ENCODE measurements around the gene OXGR1.

The OXGR1 gene

GRCh38 chr13:96960379-96960778 is 33.9 kb downstream of the OXGR1 start:
- Histone ChIP-seq H3K36me3 (replicated peaks; ENCODE audit: insufficient read depth, low read length) (no peaks in the 10 kb centered on the region), H3K27me3 (replicated peaks; ENCODE audit: insufficient read depth, low read length) (no peaks in the 10 kb centered on the region), H3K79me2 (ENCODE audit: low read length) (no peaks in the 10 kb centered on the region), H3K4me2 (ENCODE audit: low read depth, low read length) (no peak overlapping the region), H3K9ac (ENCODE audit: low read length) (no peak overlapping the region), H3K27ac (ENCODE audit: low read length) (no peak overlapping the region), H3K9me2 (replicated peaks; ENCODE audit: insufficient read depth, low read length) (no peaks in the 10 kb centered on the region), H3F3A (ENCODE audit: insufficient read depth, low read length) (no peaks in the 10 kb centered on the region), H3K4me1 (ENCODE audit: low read length) (no peaks in the 10 kb centered on the region), H4K20me1 (ENCODE audit: insufficient read depth, low read length) (no peaks in the 10 kb centered on the region), H3K9me3 (replicated peaks; ENCODE audit: insufficient read depth, low read length) (no peaks in the 10 kb centered on the region), H3K4me3 (ENCODE audit: low read length) (no peak overlapping the region), H2AFZ (ENCODE audit: low read length) (no peak overlapping the region)
- TF ChIP-seq CTCF (IDR thresholded peaks at IDR 0.05; ENCODE audit: low read length) = no peak
- no peak for TF ChIP-seq EZH2 (optimal IDR thresholded peaks at IDR 0.05; ENCODE audit: low read depth, low read length)
- no peak for TF ChIP-seq EZH2phosphoT487 (IDR thresholded peaks at IDR 0.05; ENCODE audit: low read length)
- no peak for DNase-seq

- no peaks in the 10 kb centered on the region for H3K27me3 ChIP-seq (replicated peaks; ENCODE audit: insufficient read depth, low read length)
- TF ChIP-seq EZH2 (optimal IDR thresholded peaks at IDR 0.05; ENCODE audit: low read depth, low read length) = no peak
- TF ChIP-seq EZH2phosphoT487 (IDR thresholded peaks at IDR 0.05; ENCODE audit: low read length) = no peak
- peak; percentile 82 for TF ChIP-seq CTCF (IDR thresholded peaks at IDR 0.05; ENCODE audit: low read length)
- H3K4me2 ChIP-seq (ENCODE audit: low read depth, low read length) = no peak overlapping the region
- H4K20me1 ChIP-seq (ENCODE audit: insufficient read depth, low read length) = no peaks in the 10 kb centered on the region
- H3K9ac ChIP-seq (ENCODE audit: low read length) = no peak overlapping the region
- no peaks in the 10 kb centered on the region for H3K9me3 ChIP-seq (replicated peaks; ENCODE audit: insufficient read depth, low read length)
- no peaks in the 10 kb centered on the region for H3F3A ChIP-seq (ENCODE audit: insufficient read depth, low read length)
- no peaks in the 10 kb centered on the region for H3K4me1 ChIP-seq (ENCODE audit: low read length)
- H3K36me3 ChIP-seq (replicated peaks; ENCODE audit: insufficient read depth, low read length) = no peaks in the 10 kb centered on the region
- peak; percentile 66 for DNase-seq
- no peaks in the 10 kb centered on the region for H3K9me2 ChIP-seq (replicated peaks; ENCODE audit: insufficient read depth, low read length)
- no peaks in the 10 kb centered on the region for H3K79me2 ChIP-seq (ENCODE audit: low read length)
- no peak overlapping the region for H3K4me3 ChIP-seq (ENCODE audit: low read length)
- no peak overlapping the region; the same call in 1 of the 2 replicates for H2AFZ ChIP-seq (ENCODE audit: low read length)
- H3K27ac ChIP-seq (ENCODE audit: low read length) = no peak overlapping the region
Measured at GRCh38 chr13:96958286-96958891, 35.9 kb downstream of the OXGR1 start.

- H3K36me3 ChIP-seq (replicated peaks; ENCODE audit: insufficient read depth, low read length) = no peaks in the 10 kb centered on the region
- no peaks in the 10 kb centered on the region for H4K20me1 ChIP-seq (ENCODE audit: insufficient read depth, low read length)
- no peak overlapping the region for H2AFZ ChIP-seq (ENCODE audit: low read length)
- H3K4me3 ChIP-seq (ENCODE audit: low read length) = no peak overlapping the region
- TF ChIP-seq EZH2phosphoT487 (IDR thresholded peaks at IDR 0.05; ENCODE audit: low read length) (no peak), EZH2 (optimal IDR thresholded peaks at IDR 0.05; ENCODE audit: low read depth, low read length) (no peak), CTCF (IDR thresholded peaks at IDR 0.05; ENCODE audit: low read length) (no peak)
- no peaks in the 10 kb centered on the region for H3F3A ChIP-seq (ENCODE audit: insufficient read depth, low read length)
- H3K9me3 ChIP-seq (replicated peaks; ENCODE audit: insufficient read depth, low read length) = no peaks in the 10 kb centered on the region
- no peak for DNase-seq
- no peak overlapping the region for H3K4me2 ChIP-seq (ENCODE audit: low read depth, low read length)
- no peaks in the 10 kb centered on the region for H3K4me1 ChIP-seq (ENCODE audit: low read length)
- H3K79me2 ChIP-seq (ENCODE audit: low read length) = no peaks in the 10 kb centered on the region
- H3K9me2 ChIP-seq (replicated peaks; ENCODE audit: insufficient read depth, low read length) = no peaks in the 10 kb centered on the region
- H3K9ac ChIP-seq (ENCODE audit: low read length) = no peak overlapping the region
- H3K27me3 ChIP-seq (replicated peaks; ENCODE audit: insufficient read depth, low read length) = no peaks in the 10 kb centered on the region
- H3K27ac ChIP-seq (ENCODE audit: low read length) = no peak overlapping the region
Measured at GRCh38 chr13:96952595-96952994, 41.7 kb downstream of the OXGR1 start.

All from MM.1S (cell line).